Stimulated activated naive CD4-positive, alpha-beta T cell treated with Interleukin-2 at 50 U/mL for 16 hours (primary cell): ENCODE measurements around the gene TRRAP.

ENCODE experiments used
- DNase-seq: peaks from one replicate; lab custom pipeline; 2025; lab: John Stamatoyannopoulos, UW

Gene TRRAP

GRCh38 chr7:99061001-99061776 is 182.9 kb downstream of the TRRAP start:
- no peak for DNase-seq
